HG03460 (cell line): Measurements from ENCODE around the gene GOLGB1.
"Not testable (repeated sequence)": the region's sequence is repeated elsewhere in the genome, so short reads cannot be mapped to it uniquely, and the experiment has no call there.

Experiments
- ATAC-seq: cut with Tn5 transposase; IDR thresholded peaks from one replicate; pipeline ENCODE4 v1.9.1; 2021; ENCODE audit not compliant: unreplicated experiment

GOLGB1 gene

GRCh38 chr3:121749276-121750086, at the start of gene GOLGB1:
Gene GOLGB1, minus strand, starts transcription at chr3:121749741. Its CDS starts 18,770 bp downstream, at chr3:121730971.
- ATAC-seq: peak; percentile 98

DNA sequence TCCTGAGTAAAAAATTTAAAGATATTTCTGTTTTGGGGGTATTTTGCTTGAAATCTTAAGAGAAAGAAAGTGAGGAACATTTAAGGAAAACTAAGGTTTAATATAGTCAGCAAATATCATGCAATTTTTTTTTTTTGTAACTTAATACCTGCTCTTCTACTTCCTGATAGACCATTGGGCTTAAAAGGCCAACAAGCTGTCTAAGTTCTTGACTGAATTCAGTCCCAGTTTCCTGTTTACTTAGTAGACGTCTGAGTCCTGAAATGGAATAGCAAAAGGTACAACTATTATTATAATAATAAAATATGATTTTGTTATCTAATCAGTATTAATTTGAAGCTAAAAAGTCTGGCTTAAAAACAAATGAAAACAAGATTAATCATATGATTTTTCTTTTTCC, 47.4 kb upstream of the GOLGB1 start:
- ATAC-seq: no peak

GRCh38 chr3:121794264-121794983, 44.9 kb upstream of the GOLGB1 start:
- ATAC-seq: no peak

- peak; percentile 59 for ATAC-seq
These were observed 43.5 kb upstream of the GOLGB1 start for GRCh38 chr3:121793078-121793477.

GRCh38 chr3:121786485-121786884, 36.9 kb upstream of the GOLGB1 start:
- no peak for ATAC-seq

DNA sequence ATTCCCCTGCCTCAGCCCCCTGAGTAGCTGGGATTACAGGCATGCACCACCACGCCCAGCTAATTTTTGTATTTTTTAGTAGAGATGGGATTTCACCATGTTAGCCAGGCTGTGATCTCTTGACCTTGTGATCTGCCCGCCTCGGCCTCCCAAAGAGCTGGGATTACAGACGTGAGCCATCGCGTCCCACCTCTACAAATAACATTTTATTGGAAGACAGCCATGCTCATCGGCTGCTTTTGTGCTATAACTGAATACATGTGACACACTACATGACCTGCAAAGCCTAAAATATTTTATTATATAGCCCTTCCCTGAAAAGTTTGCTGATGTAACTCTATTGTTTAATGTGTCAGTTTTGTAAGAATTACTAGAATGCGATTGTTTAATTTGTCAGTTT, 33.2 kb upstream of the GOLGB1 start:
- ATAC-seq: not testable (repeated sequence)

GRCh38 chr3:121781611-121782010, 32.1 kb upstream of the GOLGB1 start:
- no peak for ATAC-seq

DNA sequence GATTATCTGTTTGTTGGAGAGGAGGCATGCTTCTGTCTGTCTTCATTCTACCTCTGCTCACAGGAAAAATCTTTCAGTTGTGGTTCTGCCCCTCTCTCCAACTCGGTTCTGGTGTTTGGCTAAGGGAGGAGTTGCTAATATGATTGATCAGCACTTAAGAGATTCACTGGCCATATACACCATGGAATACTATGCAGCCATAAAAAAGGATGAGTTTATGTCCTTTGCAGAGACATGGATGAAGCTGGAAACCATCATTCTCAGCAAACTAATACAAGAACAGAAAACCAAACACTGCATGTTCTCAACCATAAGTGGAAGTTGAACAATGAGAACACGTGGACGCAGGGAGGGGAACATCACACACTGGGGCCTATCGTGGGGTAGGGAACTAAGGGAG, 25.6 kb upstream of the GOLGB1 start:
- not testable (repeated sequence) for ATAC-seq

DNA sequence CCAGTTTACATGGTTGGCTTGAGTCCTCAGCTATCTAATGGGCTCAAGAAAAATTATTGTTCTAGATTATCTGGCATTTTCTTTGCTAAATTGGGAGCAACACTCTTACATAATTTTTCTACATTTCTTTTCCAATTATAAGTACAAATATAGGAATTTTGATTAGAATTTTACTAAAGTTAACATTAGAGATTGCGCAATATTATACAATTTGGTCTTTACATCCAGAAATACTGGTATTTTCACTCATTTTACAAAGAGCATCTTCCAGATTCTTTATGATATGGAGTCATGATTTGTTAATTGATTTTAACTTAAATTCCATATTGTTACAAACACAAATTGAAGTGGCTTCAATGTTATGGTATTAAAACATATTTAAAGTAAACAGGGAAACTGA, 19.7 kb upstream of the GOLGB1 start:
- no peak for ATAC-seq

DNA sequence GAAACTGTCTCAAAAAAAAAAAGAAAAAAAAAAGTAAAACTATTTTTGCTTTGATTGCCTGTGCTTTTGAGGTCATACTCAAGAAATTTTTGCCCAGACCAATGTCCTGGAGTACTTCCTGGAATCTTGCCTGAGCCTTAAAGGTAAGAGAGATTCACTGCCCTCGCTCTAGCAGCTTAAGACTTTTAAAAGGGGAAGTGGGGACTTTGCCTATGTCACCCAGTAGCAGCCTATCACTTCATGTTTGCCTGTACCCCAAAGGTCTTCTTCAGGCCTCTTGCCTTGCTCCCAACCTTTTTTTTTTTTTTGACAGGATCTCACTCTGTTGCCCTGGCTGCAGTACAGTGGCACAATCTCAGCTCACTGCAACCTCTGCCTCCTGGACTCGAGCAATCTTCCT, 18.9 kb upstream of the GOLGB1 start:
- ATAC-seq: no peak

DNA sequence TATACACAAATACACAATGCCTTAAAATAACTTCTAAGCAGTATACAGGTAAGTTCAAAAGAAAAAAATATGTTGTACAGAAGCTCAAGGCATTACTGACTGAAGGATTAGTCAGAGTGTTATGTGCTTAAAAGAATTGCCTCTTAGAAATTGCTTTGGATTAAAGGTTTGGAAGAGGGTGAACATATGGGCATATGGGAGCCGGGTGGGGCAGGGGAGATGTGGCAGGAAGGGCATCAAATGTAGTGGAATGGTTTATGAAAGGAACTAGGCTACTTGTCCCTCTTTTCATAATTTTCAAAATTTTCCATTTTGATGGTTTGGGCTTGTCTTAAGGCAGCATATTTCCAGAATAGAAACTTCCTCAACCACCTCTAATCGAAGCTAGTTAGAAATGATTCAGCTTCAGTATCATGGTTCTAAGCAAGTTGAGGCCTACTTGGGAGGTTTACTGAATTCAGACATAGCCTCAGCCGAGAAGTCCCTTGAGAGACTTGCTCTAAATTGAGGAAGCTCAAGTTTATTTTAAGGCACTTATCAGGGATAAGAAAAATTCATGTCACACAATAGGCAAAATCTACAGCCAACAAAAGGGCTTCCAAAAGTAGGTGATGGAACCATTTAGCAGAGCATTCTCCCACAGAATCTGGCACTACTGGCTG, 10.1 kb upstream of the GOLGB1 start:
- ATAC-seq: no peak

GRCh38 chr3:121758727-121759450, 9.3 kb upstream of the GOLGB1 start:
- ATAC-seq: no peak

GRCh38 chr3:121757812-121758545, 8.4 kb upstream of the GOLGB1 start:
- ATAC-seq: no peak

GRCh38 chr3:121757087-121757811, 7.7 kb upstream of the GOLGB1 start:
- no peak for ATAC-seq

DNA sequence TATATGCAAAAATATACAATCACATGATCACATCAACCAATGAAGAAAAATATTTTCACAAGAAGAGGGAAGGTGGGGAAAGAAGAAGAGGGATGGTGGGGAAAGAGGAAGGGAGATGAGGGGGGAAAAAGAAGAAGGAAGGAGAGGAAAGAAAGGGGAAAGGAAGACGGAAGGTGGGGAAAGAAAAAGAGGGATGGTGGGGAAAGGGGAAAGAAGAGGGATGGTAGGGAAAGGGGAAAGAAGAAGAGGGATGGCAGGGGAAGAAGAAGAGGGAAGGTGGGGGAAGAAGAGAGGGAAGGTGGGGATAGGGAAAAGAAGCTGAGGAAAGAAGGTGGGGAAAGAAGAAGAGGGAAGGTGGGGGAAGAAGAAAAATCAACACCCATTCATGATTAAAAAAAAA, 3.2 kb upstream of the GOLGB1 start:
- no peak for ATAC-seq

DNA sequence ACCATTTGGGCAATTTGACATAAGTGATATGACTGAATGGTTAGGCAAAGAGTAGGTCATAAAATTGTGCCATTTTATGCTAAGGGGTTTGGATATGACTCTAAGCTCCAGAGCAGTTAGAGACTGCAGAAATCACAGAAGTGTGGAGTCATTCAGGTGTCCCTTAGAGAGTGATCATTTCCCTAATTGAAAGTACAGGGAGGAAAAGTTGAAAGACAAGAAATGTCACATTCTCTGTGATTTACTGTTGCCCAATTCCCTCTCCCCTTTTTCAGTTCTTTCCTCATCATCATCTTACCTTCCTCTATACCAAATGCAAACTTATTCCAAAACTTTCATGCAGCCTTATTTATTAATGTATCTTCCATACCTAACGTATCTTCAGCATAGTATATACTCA, 2.7 kb upstream of the GOLGB1 start:
- ATAC-seq: no peak

- no peak for ATAC-seq
These were observed 510 bp upstream of the GOLGB1 start for GRCh38 chr3:121750087-121750415.

DNA sequence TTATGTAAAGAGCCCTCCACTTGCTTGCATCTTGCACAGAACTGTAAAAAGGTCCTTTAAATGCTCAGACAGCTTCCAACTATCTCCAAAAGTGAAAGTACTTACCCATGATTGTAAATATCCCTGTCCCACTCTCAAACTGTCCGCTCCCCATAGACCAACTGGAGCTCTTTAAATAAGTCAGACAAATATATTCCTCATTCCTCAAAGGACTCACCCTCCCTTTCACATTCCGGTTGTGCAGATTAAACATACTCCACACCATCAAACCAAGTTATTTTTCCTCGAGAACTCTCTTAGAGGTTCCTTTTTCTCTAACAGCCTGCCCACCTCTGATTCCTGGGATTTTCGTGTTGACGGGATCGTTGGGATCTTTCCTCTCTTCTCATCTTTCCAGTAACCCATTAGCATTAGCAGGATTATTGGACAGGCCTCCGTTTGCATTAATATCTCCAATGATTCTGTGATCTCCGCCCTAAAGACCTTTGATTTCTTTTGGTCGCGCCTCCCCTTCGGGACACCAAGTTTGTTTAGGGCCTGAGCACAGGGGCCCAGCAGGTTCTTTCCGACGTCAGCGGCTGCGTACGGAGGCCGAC, 763 bp downstream of the GOLGB1 start:
- peak; percentile 16 for ATAC-seq

- no peak for ATAC-seq
These were observed 1.6 kb downstream of the GOLGB1 start for GRCh38 chr3:121747976-121748375.

- ATAC-seq: not testable (repeated sequence)
These were observed 6.4 kb downstream of the GOLGB1 start for GRCh38 chr3:121743106-121743505.
